K562 (cell line): ENCODE results near the gene SDCCAG8. TPM values are rescaled to one million over a fixed set of nuclear protein-coding genes. Genes with fewer than 3 reads are reported as not detected.

Experiments used
- ATAC-seq: fragments of 200-7000 bp; cut with Tn5 transposase; 3 replicates; pipeline ENCODE4 v1.9.1; 2020; ENCODE audit warnings: moderate library complexity
- BruUV-seq: library from RNA; stranded (reverse); fragments of 400-500 nt; replicated peaks from 2 replicates; lab custom pipeline; 2021; lab: Mats Ljungman, UMichigan
- CTCF ChIA-PET: fragments of 300-600 bp; formaldehyde crosslinking; extraction: SDS; loops from one replicate; lab custom pipeline; 2021; ENCODE audit warnings: low intra/inter-chr PET ratio; lab: Yijun Ruan, JAX
- POLR2A ChIA-PET: fragments of 300-600, 350-650 bp; sonication (Branson Sonifier 250); formaldehyde crosslinking; extraction: SDS; loops from one replicate; lab custom pipeline; 2021; ENCODE audit warnings: antibody characterized with exemption, inconsistent platforms; lab: Yijun Ruan, JAX
- DNase-seq, 4 experiments: peaks; one replicate each; pipeline versions ENCODE4 v3.0.0 to v3.0.0-alpha.2; 2011 to 2018; ENCODE audit warnings: low spot score in 3 of 4, mixed read lengths in 3 of 4; ENCODE audit errors: extremely low read depth in 1 of 4
- FAIRE-seq: peaks from 2 replicates; lab custom pipeline; 2011; peaks lifted over from hg19 to GRCh38; lab: Jason Lieb, UNC
- H2AFZ ChIP-seq: 2 replicates; pipeline ENCODE4 v1.6.0; 2011; ENCODE audit warnings: low read depth, low read length, control low read depth, inconsistent platforms
- H3K27ac ChIP-seq: fragments of 200-600 bp; 3 replicates; pipeline ENCODE4 v1.8.0; 2011; ENCODE audit warnings: low read depth, mild to moderate bottlenecking, control low read depth, inconsistent platforms, low read length, moderate library complexity, mixed read lengths; ENCODE audit errors: extremely low read depth
- H3K27me3 ChIP-seq, 2 experiments: fragments of 300-600 bp in 1 of 2; 2 replicates in 1 of 2; 3 replicates in 1 of 2; pipeline versions ENCODE4 v1.6.0 to v1.8.0; 2011; ENCODE audit warnings: inconsistent platforms in 2 of 2, low read length in 2 of 2, mild to moderate bottlenecking in 1 of 2, mixed read lengths in 1 of 2, moderate library complexity in 1 of 2; ENCODE audit not compliant: control insufficient read depth in 2 of 2, insufficient read depth in 2 of 2
- H3K36me3 ChIP-seq: fragments of 300-600 bp; 3 replicates; pipeline ENCODE4 v1.8.0; 2011; ENCODE audit warnings: mild to moderate bottlenecking, low read length, inconsistent platforms; ENCODE audit not compliant: control insufficient read depth, insufficient read depth
- H3K4me1 ChIP-seq, 2 experiments: fragments of 200-600 bp in 1 of 2; replicated peaks in 1 of 2; 2 replicates in 1 of 2; 3 replicates in 1 of 2; pipeline versions ENCODE4 v1.5.1 to v1.8.0; 2011; ENCODE audit warnings: inconsistent platforms in 2 of 2, low read length in 2 of 2, mild to moderate bottlenecking in 1 of 2, mixed read lengths in 1 of 2, moderate library complexity in 1 of 2; ENCODE audit not compliant: control insufficient read depth in 2 of 2, insufficient read depth in 2 of 2
- H3K4me2 ChIP-seq: 2 replicates; pipeline ENCODE4 v1.6.1; 2011; ENCODE audit warnings: low read length, control low read depth, inconsistent platforms, mixed read lengths; ENCODE audit not compliant: insufficient read depth
- H3K4me3 ChIP-seq: fragments of 200-600 bp; sonication (generic), shearing (Covaris generic); 2 replicates; pipeline ENCODE4 v1.5.1; 2016; ENCODE audit warnings: control low read depth, inconsistent platforms
- H3K79me2 ChIP-seq: fragments of 200-600 bp; 3 replicates; pipeline ENCODE4 v1.8.0; 2011; ENCODE audit warnings: low read length, inconsistent platforms; ENCODE audit not compliant: control insufficient read depth, insufficient read depth
- H3K9ac ChIP-seq, 2 experiments: 2 replicates each; pipeline versions ENCODE4 v1.6.0 to v1.6.1; 2011; ENCODE audit warnings: low read depth in 2 of 2, low read length in 2 of 2, control low read depth in 1 of 2, inconsistent platforms in 1 of 2, mild to moderate bottlenecking in 1 of 2, mixed read lengths in 1 of 2; ENCODE audit not compliant: insufficient read depth in 1 of 2
- H3K9me1 ChIP-seq: one replicate; pipeline ENCODE4 v1.6.0; 2011; ENCODE audit warnings: inconsistent platforms, mild to moderate bottlenecking, low read length, moderate library complexity; ENCODE audit not compliant: control insufficient read depth, insufficient read depth
- H3K9me3 ChIP-seq: replicated peaks from 2 replicates; pipeline ENCODE4 v1.5.1; 2011; ENCODE audit warnings: low read depth, low read length, inconsistent platforms; ENCODE audit not compliant: control insufficient read depth, insufficient read depth
- H4K20me1 ChIP-seq: replicated peaks from 2 replicates; pipeline ENCODE4 v1.6.1; 2011; ENCODE audit warnings: low read length, inconsistent platforms, mixed read lengths; ENCODE audit not compliant: control insufficient read depth, insufficient read depth
- GABPB2 ChIP-seq: fragments of 250-450 bp; sonication (Bioruptor Pico); conservative IDR thresholded peaks from 2 replicates; pipeline ENCODE4 v1.5.1; 2021; ENCODE audit warnings: mild to moderate bottlenecking
- HNRNPUL1 ChIP-seq: fragments of 200-400 bp; formaldehyde crosslinking; IDR thresholded peaks from 2 replicates; pipeline ENCODE4 v1.6.1; 2017; ENCODE audit warnings: low read length
- NCOA4 ChIP-seq: fragments of 450-650 bp; IDR thresholded peaks from 2 replicates; pipeline ENCODE4 v1.6.1; 2018; ENCODE audit warnings: mild to moderate bottlenecking; ENCODE audit not compliant: partially characterized antibody
- PYGO2 ChIP-seq: fragments of 450-650 bp; IDR thresholded peaks from 2 replicates; pipeline ENCODE4 v1.6.1; 2016; ENCODE audit warnings: mild to moderate bottlenecking, missing genetic modification characterization, moderate library complexity, missing compliant biosample characterization
- SRSF7 ChIP-seq: fragments of 200-400 bp; formaldehyde crosslinking; optimal IDR thresholded peaks from 2 replicates; pipeline ENCODE3; 2017; ENCODE audit warnings: mild to moderate bottlenecking, low read depth, low read length
- TAF15 ChIP-seq: fragments of 200-400 bp; formaldehyde crosslinking; IDR thresholded peaks from 2 replicates; pipeline ENCODE4 v1.6.1; 2017; ENCODE audit warnings: mild to moderate bottlenecking, low read depth, low read length, moderate library complexity
- TOE1 ChIP-seq, 2 experiments: fragments of 450-650 bp in 1 of 2; sonication (generic) in 1 of 2; formaldehyde crosslinking in 1 of 2; IDR thresholded peaks; 2 replicates each; pipeline versions ENCODE4 v1.7.1 to v1.8.0; 2016 to 2022; ENCODE audit warnings: borderline replicate concordance in 2 of 2, mild to moderate bottlenecking in 2 of 2, antibody characterized with exemption in 1 of 2, inconsistent platforms in 1 of 2, low read depth in 1 of 2, missing genetic modification reagents in 1 of 2, moderate library complexity in 1 of 2
- USF1 ChIP-seq: sonication (generic); formaldehyde crosslinking; IDR thresholded peaks from 2 replicates; pipeline ENCODE4 v1.9.0; 2022; ENCODE audit warnings: mild to moderate bottlenecking, missing genetic modification reagents
- WGBS: fragments of 100-300 bp; shearing (Covaris generic); methylation state at CpG from one replicate; pipeline ENCODE4 v1.1.6; 2016; ENCODE audit warnings: low coverage, mixed read lengths; ENCODE audit not compliant: insufficient coverage; ENCODE audit errors: missing lambda C conversion rate; 5-methylcytosine and 5-hydroxymethylcytosine counted together
- in situ Hi-C: fragments of 300-500 bp; cut with MboI; formaldehyde crosslinking; loops from 4 replicates; pipeline ENCODE4 v1.15.0; 2018; ENCODE audit warnings: inconsistent platforms, mixed read lengths
- intact Hi-C: fragments of 100-400 bp; cut with micrococcal nuclease; formaldehyde crosslinking; loops from 2 replicates; pipeline ENCODE4 v1.14.2; 2022
- polyA plus RNA-seq, 8 experiments: library from polyadenylated mRNA; depleted of rRNA in 4 of 8; stranded (reverse) in 5 of 8; unstranded in 3 of 8; fragments of >200 nt; fragmentation: Nextera tagmentation in 2 of 8; fragmentation: Illumina TruSeq in 1 of 8; extraction: Ambion mirVana in 2 of 8; extraction: Trizol in 1 of 8; gene quantifications; 2 replicates each; pipeline versions ENCODE4 v1.2.1 to v1.2.3, GENCODE V29; 2011 to 2014; ENCODE audit warnings: inconsistent platforms in 1 of 8, missing spikeins in 1 of 8
- total RNA-seq, 7 experiments: library from RNA; depleted of rRNA in 6 of 7; stranded (reverse); fragments of >200 nt in 6 of 7; fragmentation: Illumina TruSeq in 2 of 7; extraction: Trizol in 2 of 7; gene quantifications; 2 replicates each; pipeline versions ENCODE4 v1.2.1 to v1.2.3, GENCODE V29; 2011 to 2021; ENCODE audit warnings: low replicate concordance in 1 of 7
- TF ChIP-seq, protein P1 (sequence below): sonication (generic); formaldehyde crosslinking; IDR thresholded peaks from 2 replicates; pipeline ENCODE4 v1.8.1; 2023; ENCODE audit warnings: mild to moderate bottlenecking, missing genetic modification reagents
- TF ChIP-seq, protein P2 (sequence below): fragments of 250-450 bp; sonication (Bioruptor Pico); IDR thresholded peaks from 2 replicates; pipeline ENCODE4 v1.4.0; 2020; ENCODE audit warnings: mild to moderate bottlenecking, moderate library complexity
- TF ChIP-seq, protein P3 (sequence below): fragments of 250-450 bp; sonication (Bioruptor Pico); IDR thresholded peaks from 2 replicates; pipeline ENCODE4 v1.5.0; 2020; ENCODE audit warnings: mild to moderate bottlenecking, borderline replicate concordance
- TF ChIP-seq, protein P4 (sequence below): fragments of 250-450 bp; sonication (Bioruptor Pico); IDR thresholded peaks from 2 replicates; pipeline ENCODE4 v1.8.0; 2022; ENCODE audit warnings: moderate library complexity, mild to moderate bottlenecking, inconsistent platforms

SDCCAG8 gene
- total and polyA plus RNA-seq, 9 of the 15 experiments (the other 6 are each of a cell fraction or from before 2014, with no cell fraction given), result 17.9 to 36.7 (median 25.4) TPM

GRCh38 chr1:243543501-243543900 lies 287.7 kb downstream of the SDCCAG8 start:
- no TSS peak for BruUV-seq
- H3K9me1 ChIP-seq, result no peaks in the 10 kb centered on the region
- no peak overlapping the region for H3K4me3 ChIP-seq
- CTCF ChIA-PET, result no interaction called here
- POLR2A ChIA-PET, result interaction anchor here (0.6 kb wide), 1 partner anchor 38 kb away, joined by 3 read pairs; no protein-coding TSS in a partner anchor
- no peak overlapping the region for H3K27ac ChIP-seq
- no peaks in the 10 kb centered on the region for H3K4me1 ChIP-seq
- no peaks in the 10 kb centered on the region for H3K79me2 ChIP-seq
- H3K9ac ChIP-seq, result no peak overlapping the region
- H2AFZ ChIP-seq, result no peak overlapping the region
- no peaks in the 10 kb centered on the region for H3K36me3 ChIP-seq
- ATAC-seq (no peak), FAIRE-seq (no peak), DNase-seq (no peak)
- H3K4me2 ChIP-seq, result no peak overlapping the region
- no peaks in the 10 kb centered on the region for H4K20me1 ChIP-seq
- no peaks in the 10 kb centered on the region for H3K9me3 ChIP-seq
- intact Hi-C loops (no loop called here), in situ Hi-C loops (no loop called here)
- WGBS, result 3% methylated on average over 2 of the region's 2 CpGs
- H3K27me3 ChIP-seq, result no peaks in the 10 kb centered on the region
- TF ChIP-seq TAF15 (no peak), SRSF7 (no peak), GABPB2 (CRISPR knock-in tag) (no peak), HNRNPUL1 (no peak), TOE1 (IDR thresholded peaks at IDR 0.05; ENCODE audit: borderline replicate concordance) (no peak), TOE1 (CRISPR knock-in tag; IDR thresholded peaks at IDR 0.05; ENCODE audit: borderline replicate concordance, low read depth) (no peak), NCOA4 (no peak), USF1 (CRISPR knock-in tag) (no peak), PYGO2 (tag) (no peak)
- TF ChIP-seq, protein P1, sequence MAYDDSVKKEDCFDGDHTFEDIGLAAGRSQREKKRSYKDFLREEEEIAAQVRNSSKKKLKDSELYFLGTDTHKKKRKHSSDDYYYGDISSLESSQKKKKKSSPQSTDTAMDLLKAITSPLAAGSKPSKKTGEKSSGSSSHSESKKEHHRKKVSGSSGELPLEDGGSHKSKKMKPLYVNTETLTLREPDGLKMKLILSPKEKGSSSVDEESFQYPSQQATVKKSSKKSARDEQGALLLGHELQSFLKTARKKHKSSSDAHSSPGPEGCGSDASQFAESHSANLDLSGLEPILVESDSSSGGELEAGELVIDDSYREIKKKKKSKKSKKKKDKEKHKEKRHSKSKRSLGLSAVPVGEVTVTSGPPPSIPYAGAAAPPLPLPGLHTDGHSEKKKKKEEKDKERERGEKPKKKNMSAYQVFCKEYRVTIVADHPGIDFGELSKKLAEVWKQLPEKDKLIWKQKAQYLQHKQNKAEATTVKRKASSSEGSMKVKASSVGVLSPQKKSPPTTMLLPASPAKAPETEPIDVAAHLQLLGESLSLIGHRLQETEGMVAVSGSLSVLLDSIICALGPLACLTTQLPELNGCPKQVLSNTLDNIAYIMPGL (CRISPR knock-in tag), result no peak
- TF ChIP-seq, protein P2, sequence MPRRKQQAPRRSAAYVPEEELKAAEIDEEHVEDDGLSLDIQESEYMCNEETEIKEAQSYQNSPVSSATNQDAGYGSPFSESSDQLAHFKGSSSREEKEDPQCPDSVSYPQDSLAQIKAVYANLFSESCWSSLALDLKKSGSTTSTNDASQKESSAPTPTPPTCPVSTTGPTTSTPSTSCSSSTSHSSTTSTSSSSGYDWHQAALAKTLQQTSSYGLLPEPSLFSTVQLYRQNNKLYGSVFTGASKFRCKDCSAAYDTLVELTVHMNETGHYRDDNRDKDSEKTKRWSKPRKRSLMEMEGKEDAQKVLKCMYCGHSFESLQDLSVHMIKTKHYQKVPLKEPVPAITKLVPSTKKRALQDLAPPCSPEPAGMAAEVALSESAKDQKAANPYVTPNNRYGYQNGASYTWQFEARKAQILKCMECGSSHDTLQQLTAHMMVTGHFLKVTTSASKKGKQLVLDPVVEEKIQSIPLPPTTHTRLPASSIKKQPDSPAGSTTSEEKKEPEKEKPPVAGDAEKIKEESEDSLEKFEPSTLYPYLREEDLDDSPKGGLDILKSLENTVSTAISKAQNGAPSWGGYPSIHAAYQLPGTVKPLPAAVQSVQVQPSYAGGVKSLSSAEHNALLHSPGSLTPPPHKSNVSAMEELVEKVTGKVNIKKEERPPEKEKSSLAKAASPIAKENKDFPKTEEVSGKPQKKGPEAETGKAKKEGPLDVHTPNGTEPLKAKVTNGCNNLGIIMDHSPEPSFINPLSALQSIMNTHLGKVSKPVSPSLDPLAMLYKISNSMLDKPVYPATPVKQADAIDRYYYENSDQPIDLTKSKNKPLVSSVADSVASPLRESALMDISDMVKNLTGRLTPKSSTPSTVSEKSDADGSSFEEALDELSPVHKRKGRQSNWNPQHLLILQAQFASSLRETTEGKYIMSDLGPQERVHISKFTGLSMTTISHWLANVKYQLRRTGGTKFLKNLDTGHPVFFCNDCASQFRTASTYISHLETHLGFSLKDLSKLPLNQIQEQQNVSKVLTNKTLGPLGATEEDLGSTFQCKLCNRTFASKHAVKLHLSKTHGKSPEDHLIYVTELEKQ (CRISPR knock-in tag), result no peak
- TF ChIP-seq, protein P3, sequence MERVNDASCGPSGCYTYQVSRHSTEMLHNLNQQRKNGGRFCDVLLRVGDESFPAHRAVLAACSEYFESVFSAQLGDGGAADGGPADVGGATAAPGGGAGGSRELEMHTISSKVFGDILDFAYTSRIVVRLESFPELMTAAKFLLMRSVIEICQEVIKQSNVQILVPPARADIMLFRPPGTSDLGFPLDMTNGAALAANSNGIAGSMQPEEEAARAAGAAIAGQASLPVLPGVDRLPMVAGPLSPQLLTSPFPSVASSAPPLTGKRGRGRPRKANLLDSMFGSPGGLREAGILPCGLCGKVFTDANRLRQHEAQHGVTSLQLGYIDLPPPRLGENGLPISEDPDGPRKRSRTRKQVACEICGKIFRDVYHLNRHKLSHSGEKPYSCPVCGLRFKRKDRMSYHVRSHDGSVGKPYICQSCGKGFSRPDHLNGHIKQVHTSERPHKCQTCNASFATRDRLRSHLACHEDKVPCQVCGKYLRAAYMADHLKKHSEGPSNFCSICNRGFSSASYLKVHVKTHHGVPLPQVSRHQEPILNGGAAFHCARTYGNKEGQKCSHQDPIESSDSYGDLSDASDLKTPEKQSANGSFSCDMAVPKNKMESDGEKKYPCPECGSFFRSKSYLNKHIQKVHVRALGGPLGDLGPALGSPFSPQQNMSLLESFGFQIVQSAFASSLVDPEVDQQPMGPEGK, result no peak
- TF ChIP-seq, protein P4, sequence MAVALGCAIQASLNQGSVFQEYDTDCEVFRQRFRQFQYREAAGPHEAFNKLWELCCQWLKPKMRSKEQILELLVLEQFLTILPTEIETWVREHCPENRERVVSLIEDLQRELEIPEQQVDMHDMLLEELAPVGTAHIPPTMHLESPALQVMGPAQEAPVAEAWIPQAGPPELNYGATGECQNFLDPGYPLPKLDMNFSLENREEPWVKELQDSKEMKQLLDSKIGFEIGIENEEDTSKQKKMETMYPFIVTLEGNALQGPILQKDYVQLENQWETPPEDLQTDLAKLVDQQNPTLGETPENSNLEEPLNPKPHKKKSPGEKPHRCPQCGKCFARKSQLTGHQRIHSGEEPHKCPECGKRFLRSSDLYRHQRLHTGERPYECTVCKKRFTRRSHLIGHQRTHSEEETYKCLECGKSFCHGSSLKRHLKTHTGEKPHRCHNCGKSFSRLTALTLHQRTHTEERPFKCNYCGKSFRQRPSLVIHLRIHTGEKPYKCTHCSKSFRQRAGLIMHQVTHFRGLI (CRISPR knock-in tag), result no peak
